ENCODE data around the gene IFNAR1. TPM values are rescaled to one million over a fixed set of nuclear protein-coding genes. Genes with fewer than 3 reads are reported as not detected.
"Not testable (repeated sequence)": the region's sequence is repeated elsewhere in the genome, so short reads cannot be mapped to it uniquely, and the experiment has no call there.

IFNAR1 gene
- total RNA-seq, 1 donor from 2014 or later, result 29.5 TPM

- intact Hi-C loops (cut with DNase I), result no loop called here
- no peak for DNase-seq (ENCODE audit: low spot score)
Measured at GRCh38 chr21:33334191-33334590, 9.4 kb downstream of the IFNAR1 start.

- intact Hi-C loops (cut with DNase I), result no loop called here
Measured at GRCh38 chr21:33334824-33335223, 10.1 kb downstream of the IFNAR1 start.

GRCh38 chr21:33339135-33339534, 14.4 kb downstream of the IFNAR1 start:
- intact Hi-C loops (cut with DNase I), result no loop called here
- DNase-seq (ENCODE audit: low spot score), result no peak

More at GRCh38 chr21:33334824-33335223, 10.1 kb downstream of the IFNAR1 start:
- no peak for DNase-seq (ENCODE audit: low spot score)

GRCh38 chr21:33339918-33340317, 15.1 kb downstream of the IFNAR1 start:
- intact Hi-C loops (cut with DNase I), result no loop called here
- DNase-seq (ENCODE audit: low spot score), result no peak

- DNase-seq (ENCODE audit: low spot score), result no peak
- intact Hi-C loops (cut with DNase I), result no loop called here
Measured at GRCh38 chr21:33345751-33346238, 21.0 kb downstream of the IFNAR1 start.

- DNase-seq (ENCODE audit: low spot score), result no peak
- intact Hi-C loops (cut with DNase I), result no loop called here
Measured at GRCh38 chr21:33348706-33349105, 23.9 kb downstream of the IFNAR1 start.

GRCh38 chr21:33350676-33351075, 25.9 kb downstream of the IFNAR1 start:
- no peak for DNase-seq (ENCODE audit: low spot score)
- intact Hi-C loops (cut with DNase I), result no loop called here

- intact Hi-C loops (cut with DNase I), result no loop called here
- no peak for DNase-seq (ENCODE audit: low spot score)
Measured at GRCh38 chr21:33355355-33355754, 30.6 kb downstream of the IFNAR1 start.

GRCh38 chr21:33355996-33356395, 31.2 kb downstream of the IFNAR1 start:
- no peak for DNase-seq (ENCODE audit: low spot score)
- intact Hi-C loops (cut with DNase I), result no loop called here

- DNase-seq (ENCODE audit: low spot score), result no peak
- intact Hi-C loops (cut with DNase I), result no loop called here
Measured at GRCh38 chr21:33357177-33357576, 32.4 kb downstream of the IFNAR1 start.

- intact Hi-C loops (cut with DNase I), result no loop called here
- DNase-seq (ENCODE audit: low spot score), result no peak
Measured at GRCh38 chr21:33359446-33359845, 34.7 kb downstream of the IFNAR1 start.

- no peak for DNase-seq (ENCODE audit: low spot score)
- intact Hi-C loops (cut with DNase I), result loop anchor here (2.0 to 5.0 kb wide), 2 partner anchors 35 to 163 kb away; partner anchors contain the start of gene IFNAR1
Measured at GRCh38 chr21:33360281-33360680, 35.5 kb downstream of the IFNAR1 start.

- intact Hi-C loops (cut with DNase I), result loop anchor here (2.0 to 5.0 kb wide), 2 partner anchors 36 to 164 kb away; partner anchors contain the start of gene IFNAR1
- peak; percentile 90 for DNase-seq (ENCODE audit: low spot score)
Measured at GRCh38 chr21:33360881-33361602, 36.3 kb downstream of the IFNAR1 start.

- intact Hi-C loops (cut with DNase I), result loop anchor here (5.0 kb wide), 1 partner anchor 165 kb away; no protein-coding TSS in a partner anchor
- peak; percentile 84 for DNase-seq (ENCODE audit: low spot score)
Measured at GRCh38 chr21:33362044-33362555, 37.3 kb downstream of the IFNAR1 start.

- DNase-seq (ENCODE audit: low spot score), result not testable (repeated sequence)
- intact Hi-C loops (cut with DNase I), result loop anchor here (5.0 kb wide), 1 partner anchor 167 kb away; no protein-coding TSS in a partner anchor
Measured at GRCh38 chr21:33363911-33364609, 39.3 kb downstream of the IFNAR1 start.

- intact Hi-C loops (cut with DNase I), result loop anchor here (5.0 kb wide), 1 partner anchor 168 kb away; no protein-coding TSS in a partner anchor
- DNase-seq (ENCODE audit: low spot score), result no peak
Measured at GRCh38 chr21:33364830-33365229, 40.1 kb downstream of the IFNAR1 start.

GRCh38 chr21:33367309-33367973, 42.7 kb downstream of the IFNAR1 start:
- DNase-seq (ENCODE audit: low spot score), result no peak
- intact Hi-C loops (cut with DNase I), result no loop called here

GRCh38 chr21:33368124-33368523, 43.4 kb downstream of the IFNAR1 start:
- DNase-seq (ENCODE audit: low spot score), result no peak
- intact Hi-C loops (cut with DNase I), result no loop called here

- intact Hi-C loops (cut with DNase I), result no loop called here
- no peak for DNase-seq (ENCODE audit: low spot score)
Measured at GRCh38 chr21:33368576-33368975, 43.8 kb downstream of the IFNAR1 start.

GRCh38 chr21:33369586-33369985, 44.8 kb downstream of the IFNAR1 start:
- intact Hi-C loops (cut with DNase I), result no loop called here

More at GRCh38 chr21:33369586-33369985, 44.8 kb downstream of the IFNAR1 start:
- no peak for DNase-seq (ENCODE audit: low spot score)
